ENCODE results near the gene MESP2.

- TF ChIP-seq CTCF (IDR thresholded peaks at IDR 0.05) (no peak), POLR2AphosphoS5 (IDR thresholded peaks at IDR 0.05; ENCODE audit: low read depth, low read length) (no peak), SIN3A (IDR thresholded peaks at IDR 0.05; ENCODE audit: borderline replicate concordance, insufficient read depth, low read depth, low read length) (no peak)
These were observed 29.4 kb downstream of the MESP2 start for GRCh38 chr15:89805241-89806209.
